OCI-LY3 (cell line): Measurements from ENCODE around the gene SPTBN4.
"Not testable (repeated sequence)": the region's sequence is repeated elsewhere in the genome, so short reads cannot be mapped to it uniquely, and the experiment has no call there.

Experiments
- H2AFZ ChIP-seq: fragments of 200-600, 300-600 bp; shearing (Covaris generic); 2 replicates; pipeline ENCODE4 v1.6.0; 2014; ENCODE audit warnings: antibody characterized with exemption, low read depth, low read length
- H3K27ac ChIP-seq: fragments of 200-600, 300-600 bp; sonication (generic); 2 replicates; pipeline ENCODE4 v1.5.1; 2014; ENCODE audit warnings: mild to moderate bottlenecking, low read length, moderate library complexity, mixed read lengths
- H3K27me3 ChIP-seq: fragments of 200-600, 300-600 bp; sonication (generic); 2 replicates; pipeline ENCODE4 v1.6.1; 2014; ENCODE audit warnings: low read depth, low read length, mixed read lengths
- H3K36me3 ChIP-seq: fragments of 200-600, 300-600 bp; sonication (generic); replicated peaks from 2 replicates; pipeline ENCODE3; 2014; ENCODE audit warnings: low read depth, low read length, mixed read lengths
- H3K4me1 ChIP-seq: fragments of 300-600, 200-600 bp; sonication (generic); 2 replicates; pipeline ENCODE4 v1.6.1; 2014; ENCODE audit warnings: low read length, mixed read lengths
- H3K4me2 ChIP-seq: fragments of 200-600, 300-600 bp; sonication (generic); 2 replicates; pipeline ENCODE4 v1.6.1; 2014; ENCODE audit warnings: low read length, mixed read lengths
- H3K4me3 ChIP-seq: fragments of 300-600, 200-600 bp; sonication (generic); 2 replicates; pipeline ENCODE4 v1.5.1; 2014; ENCODE audit warnings: antibody characterized with exemption, mild to moderate bottlenecking, low read length, moderate library complexity
- H3K79me2 ChIP-seq: fragments of 300-600, 200-600 bp; shearing (Covaris generic); 2 replicates; pipeline ENCODE4 v1.6.1; 2014; ENCODE audit warnings: mild to moderate bottlenecking, low read length, mixed read lengths
- H3K9ac ChIP-seq: fragments of 300-600, 200-600 bp; shearing (Covaris generic); 2 replicates; pipeline ENCODE4 v1.6.0; 2014; ENCODE audit warnings: mild to moderate bottlenecking, low read length, moderate library complexity
- H3K9me3 ChIP-seq: fragments of 200-600, 300-600 bp; shearing (Covaris generic); 2 replicates; pipeline ENCODE4 v1.6.1; 2014; ENCODE audit warnings: low read length, mixed read lengths; ENCODE audit not compliant: insufficient read depth
- H4K20me1 ChIP-seq: fragments of 200-600, 300-600 bp; sonication (generic); 2 replicates; pipeline ENCODE4 v1.6.1; 2016; ENCODE audit warnings: low read length, mixed read lengths; ENCODE audit not compliant: insufficient read depth
- CTCF ChIP-seq: fragments of 200-600, 300-600 bp; sonication (generic); IDR thresholded peaks from 2 replicates; pipeline ENCODE4 v1.5.1; 2014; ENCODE audit warnings: antibody characterized with exemption, low read length, low read depth
- EZH2phosphoT487 ChIP-seq: fragments of 200-600 bp; shearing (Covaris generic); IDR thresholded peaks from 2 replicates; pipeline ENCODE4 v1.6.1; 2018; ENCODE audit warnings: antibody characterized with exemption, mixed run types, low read depth

The SPTBN4 gene

GRCh38 chr19:40474737-40475136 is 7.9 kb downstream of the SPTBN4 start:
- Histone ChIP-seq H4K20me1 (no peaks in the 10 kb centered on the region), H2AFZ (no peak overlapping the region), H3K4me2 (no peak overlapping the region), H3K36me3 (no peaks in the 10 kb centered on the region), H3K4me3 (no peak overlapping the region), H3K9ac (no peak overlapping the region), H3K27ac (no peak overlapping the region), H3K27me3 (no peaks in the 10 kb centered on the region; the same call in 1 of the 2 replicates), H3K9me3 (no peaks in the 10 kb centered on the region), H3K79me2 (no peaks in the 10 kb centered on the region), H3K4me1 (no peaks in the 10 kb centered on the region)
- TF ChIP-seq EZH2phosphoT487 (no peak), CTCF (no peak)

- not testable (repeated sequence) for H3K4me3 ChIP-seq, H3K79me2 ChIP-seq, H3K27me3 ChIP-seq, H2AFZ ChIP-seq, H3K4me2 ChIP-seq, H3K9me3 ChIP-seq, H3K36me3 ChIP-seq, H3K4me1 ChIP-seq, H4K20me1 ChIP-seq, H3K27ac ChIP-seq, H3K9ac ChIP-seq
Measured at GRCh38 chr19:40475878-40476644, 9.3 kb downstream of the SPTBN4 start.

GRCh38 chr19:40486017-40486416 is 19.2 kb downstream of the SPTBN4 start:
- Histone ChIP-seq H3K4me2 (no peak overlapping the region), H2AFZ (no peak overlapping the region), H3K79me2 (no peaks in the 10 kb centered on the region), H3K27me3 (peaks cover 11% of the 10 kb centered on the region), H3K36me3 (no peaks in the 10 kb centered on the region), H3K27ac (no peak overlapping the region), H3K4me1 (no peaks in the 10 kb centered on the region), H4K20me1 (no peaks in the 10 kb centered on the region), H3K4me3 (no peak overlapping the region), H3K9ac (no peak overlapping the region), H3K9me3 (no peaks in the 10 kb centered on the region)
- no peak for TF ChIP-seq EZH2phosphoT487

- TF ChIP-seq EZH2phosphoT487 (no peak), CTCF (no peak)
- no peaks in the 10 kb centered on the region for H3K36me3 ChIP-seq
- no peaks in the 10 kb centered on the region for H3K9me3 ChIP-seq
- no peak overlapping the region for H3K4me3 ChIP-seq
- no peak overlapping the region for H3K4me2 ChIP-seq
- H4K20me1 ChIP-seq: no peaks in the 10 kb centered on the region
- H3K4me1 ChIP-seq: no peaks in the 10 kb centered on the region
- no peak overlapping the region for H2AFZ ChIP-seq
- no peak overlapping the region for H3K27ac ChIP-seq
- H3K9ac ChIP-seq: no peak overlapping the region
- H3K79me2 ChIP-seq: no peaks in the 10 kb centered on the region
- H3K27me3 ChIP-seq: peaks cover 10% of the 10 kb centered on the region
Measured at GRCh38 chr19:40489882-40490230, 23.1 kb downstream of the SPTBN4 start.

GRCh38 chr19:40492274-40492673 is 25.5 kb downstream of the SPTBN4 start:
- Histone ChIP-seq H3K79me2 (no peaks in the 10 kb centered on the region), H3K36me3 (no peaks in the 10 kb centered on the region), H2AFZ (no peak overlapping the region), H3K4me2 (no peak overlapping the region), H3K27me3 (peaks cover 11% of the 10 kb centered on the region), H3K9ac (no peak overlapping the region), H3K4me1 (no peaks in the 10 kb centered on the region), H3K4me3 (no peak overlapping the region), H3K9me3 (no peaks in the 10 kb centered on the region), H3K27ac (no peak overlapping the region), H4K20me1 (no peaks in the 10 kb centered on the region)
- TF ChIP-seq CTCF: no peak
- no peak for TF ChIP-seq EZH2phosphoT487
